NT2/D1 (cell line): Measurements from ENCODE around the gene PROB1.
"Not testable (repeated sequence)": the region's sequence is repeated elsewhere in the genome, so short reads cannot be mapped to it uniquely, and the experiment has no call there.

ENCODE experiments used
- DNase-seq: peaks from one replicate; pipeline ENCODE4 v3.0.0-alpha.2; 2011; ENCODE audit warnings: low read depth, low spot score
- H3K27me3 ChIP-seq: 2 replicates; pipeline ENCODE4 v1.6.0; 2011; ENCODE audit warnings: mild to moderate bottlenecking; ENCODE audit not compliant: insufficient read length, insufficient read depth
- H3K36me3 ChIP-seq: 2 replicates; pipeline ENCODE4 v1.6.1; 2011; ENCODE audit warnings: mild to moderate bottlenecking, low read length, mixed read lengths; ENCODE audit not compliant: insufficient read depth, insufficient read length
- H3K4me1 ChIP-seq: 2 replicates; pipeline ENCODE4 v1.5.1; 2011; ENCODE audit not compliant: insufficient read depth, insufficient read length
- H3K4me3 ChIP-seq: 2 replicates; pipeline ENCODE4 v1.5.1; 2011; ENCODE audit warnings: low read depth; ENCODE audit not compliant: insufficient read length
- H3K9ac ChIP-seq: 2 replicates; pipeline ENCODE4 v1.6.0; 2011; ENCODE audit warnings: low read depth; ENCODE audit not compliant: insufficient read length
- H3K9me3 ChIP-seq: 2 replicates; pipeline ENCODE4 v1.5.1; 2011; ENCODE audit warnings: mild to moderate bottlenecking, low read length; ENCODE audit not compliant: insufficient read depth
- SUZ12 ChIP-seq: IDR thresholded peaks from 2 replicates; pipeline ENCODE4 v1.6.1; 2011; ENCODE audit not compliant: insufficient read length, insufficient read depth; ENCODE audit errors: extremely low read depth
- YY1 ChIP-seq: IDR thresholded peaks from 2 replicates; pipeline ENCODE4 v1.6.1; 2011; ENCODE audit not compliant: insufficient read length, insufficient read depth
- ZNF274 ChIP-seq: IDR thresholded peaks from 2 replicates; pipeline ENCODE4 v1.6.1; 2011; ENCODE audit warnings: mild to moderate bottlenecking, low read depth, low read length

Gene PROB1

GRCh38 chr5:139354186-139354585 is 40.7 kb downstream of the PROB1 start:
- Histone ChIP-seq H3K36me3 (peaks cover 3% of the 10 kb centered on the region), H3K9me3 (no peaks in the 10 kb centered on the region), H3K4me1 (no peaks in the 10 kb centered on the region), H3K4me3 (no peak overlapping the region), H3K27me3 (no peaks in the 10 kb centered on the region), H3K9ac (no peak overlapping the region)
- no peak for DNase-seq
- TF ChIP-seq SUZ12 (no peak), ZNF274 (no peak), YY1 (no peak)

- H3K4me1 ChIP-seq, H3K4me3 ChIP-seq, H3K27me3 ChIP-seq, H3K9me3 ChIP-seq, H3K9ac ChIP-seq, DNase-seq, H3K36me3 ChIP-seq: not testable (repeated sequence)
These were observed 47.0 kb downstream of the PROB1 start for GRCh38 chr5:139347863-139348262.

- H3K4me3 ChIP-seq, H3K9me3 ChIP-seq, H3K9ac ChIP-seq, H3K4me1 ChIP-seq, DNase-seq, H3K27me3 ChIP-seq, H3K36me3 ChIP-seq: not testable (repeated sequence)
These were observed 49.5 kb downstream of the PROB1 start for GRCh38 chr5:139345442-139345841.

GRCh38 chr5:139344177-139344576 is 50.7 kb downstream of the PROB1 start:
- no peak overlapping the region for H3K4me3 ChIP-seq
- no peak for DNase-seq

GRCh38 chr5:139343476-139343875 is 51.4 kb downstream of the PROB1 start:
- H3K36me3 ChIP-seq, result peaks cover 5% of the 10 kb centered on the region
- H3K27me3 ChIP-seq, result no peaks in the 10 kb centered on the region
- H3K4me1 ChIP-seq, result no peaks in the 10 kb centered on the region
- H3K9me3 ChIP-seq, result no peaks in the 10 kb centered on the region
- TF ChIP-seq SUZ12 (no peak), YY1 (no peak), ZNF274 (no peak)
- H3K4me3 ChIP-seq, result peak overlapping the region; percentile 99
- peak overlapping the region; percentile 14 for H3K9ac ChIP-seq
- DNase-seq, result no peak

More at GRCh38 chr5:139344177-139344576, 50.7 kb downstream of the PROB1 start:
- no peak overlapping the region for H3K9ac ChIP-seq
- H3K9me3 ChIP-seq, result no peaks in the 10 kb centered on the region
- H3K27me3 ChIP-seq, result no peaks in the 10 kb centered on the region
- H3K36me3 ChIP-seq, result peaks cover 5% of the 10 kb centered on the region
- H3K4me1 ChIP-seq, result no peaks in the 10 kb centered on the region
- no peak for TF ChIP-seq YY1
- TF ChIP-seq SUZ12, result no peak

GRCh38 chr5:139342423-139342723 is 52.5 kb downstream of the PROB1 start:
- Histone ChIP-seq H3K27me3 (no peaks in the 10 kb centered on the region), H3K4me3 (peak overlapping the region; percentile 99), H3K9ac (peak overlapping the region; percentile 88), H3K4me1 (no peaks in the 10 kb centered on the region), H3K9me3 (no peaks in the 10 kb centered on the region), H3K36me3 (peaks cover 5% of the 10 kb centered on the region)
- TF ChIP-seq YY1, result no peak
- DNase-seq, result no peak

- Histone ChIP-seq H3K9me3 (no peaks in the 10 kb centered on the region), H3K4me1 (no peaks in the 10 kb centered on the region), H3K4me3 (peak within 1 kb of the TSS; percentile 99), H3K27me3 (no peaks in the 10 kb centered on the region), H3K9ac (peak within 1 kb of the TSS; percentile 98), H3K36me3 (peaks cover 5% of the 10 kb centered on the region)
- TF ChIP-seq YY1, result no peak
- no peak for TF ChIP-seq ZNF274
- TF ChIP-seq SUZ12, result no peak
- DNase-seq, result peak; percentile 94
These were observed 53.0 kb downstream of the PROB1 start, which contains the start of gene PAIP2 for GRCh38 chr5:139341689-139342422. Gene PAIP2, plus strand, starts transcription at chr5:139341854. Its CDS starts 21,931 bp downstream, at chr5:139363785.

GRCh38 chr5:139341187-139341688 is 53.7 kb downstream of the PROB1 start:
- H3K36me3 ChIP-seq, result no peaks in the 10 kb centered on the region
- DNase-seq, result no peak
- TF ChIP-seq YY1 (no peak), SUZ12 (no peak)

More at GRCh38 chr5:139341187-139341688, 53.7 kb downstream of the PROB1 start:
- no peaks in the 10 kb centered on the region for H3K4me1 ChIP-seq
- H3K9ac ChIP-seq, result peak overlapping the region; percentile 74
- H3K9me3 ChIP-seq, result no peaks in the 10 kb centered on the region
- H3K4me3 ChIP-seq, result peak overlapping the region; percentile 40
- H3K27me3 ChIP-seq, result no peaks in the 10 kb centered on the region
